Testis (tissue), 2 donors: ENCODE measurements around the gene ARHGEF11.

Source experiments
- CTCF ChIP-seq, 3 experiments: fragments of 450-650 bp in 2 of 3; fragments of 200-600 bp in 1 of 3; sonication (generic) in 1 of 3; IDR thresholded peaks; one replicate each; pipeline ENCODE4 v1.5.1; 2016 to 2019; ENCODE audit warnings: antibody characterized with exemption in 3 of 3, mild to moderate bottlenecking in 2 of 3, moderate library complexity in 1 of 3
- POLR2A ChIP-seq: fragments of 450-650 bp; IDR thresholded peaks from one replicate; pipeline ENCODE4 v1.6.1; 2017; ENCODE audit warnings: antibody characterized with exemption, mild to moderate bottlenecking, moderate library complexity

- TF ChIP-seq POLR2A = no peak
- peak; percentile 46 to 63 (median 57) for TF ChIP-seq CTCF (IDR thresholded peaks at IDR 0.05)
These were observed 118.1 kb downstream of the ARHGEF11 start for GRCh38 chr1:156927215-156928042.
